K562 treated with DMSO at 1 percent for 4 hours (cell line): Measurements from ENCODE around the gene PSMC6. TPM values are rescaled to one million over a fixed set of nuclear protein-coding genes. Genes with fewer than 3 reads are reported as not detected.

Experiments used
- total RNA-seq: library from RNA; unstranded; fragments of 300-600 nt; gene quantifications from 2 replicates; pipeline ENCODE4 v1.2.3, GENCODE V29; 2022; ENCODE audit not compliant: insufficient read depth

PSMC6 gene
- total RNA-seq, result 54.0 and 54.7 TPM in 2 replicates

GRCh38 chr14:52706724-52707706 lies at the start of gene PSMC6:
Gene PSMC6 (plus strand): TSS chr14:52707200. CDS start chr14:52707220, 20 bp downstream.

GRCh38 chr14:52695481-52696091 lies 11.4 kb upstream of the PSMC6 start, which contains the start of gene ERO1A:
Gene ERO1A (minus strand): TSS chr14:52695558. CDS start chr14:52695481, 77 bp downstream.

GRCh38 chr14:52729925-52730708 lies 23.1 kb downstream of the PSMC6 start, which contains the start of gene STYX:
Gene STYX (plus strand): TSS chr14:52730166. CDS start chr14:52730475, 309 bp downstream.

Other genes with a start within 250 kb of the PSMC6 start
- 2.3 and 3.4 TPM in 2 replicates for gene TXNDC16, start 154.7 kb upstream of the PSMC6 start, total RNA-seq
- gene GPR137C, start 154.4 kb upstream of the PSMC6 start, total RNA-seq, result not detected in 2 replicates
- 15.7 and 19.1 TPM in 2 replicates for gene ERO1A, start 11.6 kb upstream of the PSMC6 start, total RNA-seq
- gene STYX, start 23.0 kb downstream of the PSMC6 start, total RNA-seq, result 2.7 and 3.9 TPM in 2 replicates
- 5.4 and 8.7 TPM in 2 replicates for gene GNPNAT1, start 84.4 kb downstream of the PSMC6 start, total RNA-seq
- gene FERMT2, start 243.8 kb downstream of the PSMC6 start, total RNA-seq, result 2.2 and 4.4 TPM in 2 replicates